GM23338 (cell line): ENCODE results near the gene KLHL17. TPM values are rescaled to one million over a fixed set of nuclear protein-coding genes. Genes with fewer than 3 reads are reported as not detected.

Experiments
- ATAC-seq: fragments of 200-7000 bp; cut with Tn5 transposase; 3 replicates; pipeline ENCODE4 v1.9.1; 2020
- DNase-seq: peaks from one replicate; pipeline ENCODE4 v3.0.0-alpha.2; 2015; ENCODE audit warnings: low spot score
- H2AFZ ChIP-seq: fragments of 200-600 bp; sonication (generic); 2 replicates; pipeline ENCODE4 v1.8.0; 2016; ENCODE audit warnings: antibody characterized with exemption, mild to moderate bottlenecking, moderate library complexity
- H3F3A ChIP-seq: fragments of 200-600 bp; sonication (generic); replicated peaks from 2 replicates; pipeline ENCODE4 v1.8.0; 2017; ENCODE audit warnings: antibody characterized with exemption, mixed run types, low read depth
- H3K27ac ChIP-seq: fragments of 200-600 bp; sonication (generic); 2 replicates; pipeline ENCODE4 v1.6.1; 2016; ENCODE audit warnings: low read depth
- H3K27me3 ChIP-seq: fragments of 200-600 bp; sonication (generic); 2 replicates; pipeline ENCODE4 v1.8.0; 2016; ENCODE audit warnings: mild to moderate bottlenecking, mixed run types, moderate library complexity; ENCODE audit not compliant: insufficient read depth
- H3K36me3 ChIP-seq: fragments of 200-600 bp; sonication (generic); 2 replicates; pipeline ENCODE4 v1.8.0; 2016; ENCODE audit warnings: mild to moderate bottlenecking; ENCODE audit not compliant: insufficient read depth
- H3K4me1 ChIP-seq: fragments of 200-600 bp; sonication (generic); 2 replicates; pipeline ENCODE4 v1.8.0; 2016; ENCODE audit warnings: mild to moderate bottlenecking, moderate library complexity; ENCODE audit not compliant: insufficient read depth
- H3K4me2 ChIP-seq: fragments of 200-600 bp; sonication (generic); 2 replicates; pipeline ENCODE4 v1.7.1; 2017; ENCODE audit warnings: mixed run types
- H3K4me3 ChIP-seq: fragments of 200-600 bp; sonication (generic); 2 replicates; pipeline ENCODE4 v1.6.1; 2016; ENCODE audit warnings: mixed run types
- H3K79me2 ChIP-seq: fragments of 200-600 bp; sonication (generic); replicated peaks from 2 replicates; pipeline ENCODE4 v1.8.0; 2017; ENCODE audit warnings: mild to moderate bottlenecking; ENCODE audit not compliant: insufficient read depth
- H3K9me2 ChIP-seq: fragments of 200-600 bp; sonication (generic); 2 replicates; pipeline ENCODE4 v1.8.0; 2017; ENCODE audit not compliant: insufficient read depth
- H4K20me1 ChIP-seq: fragments of 200-600 bp; sonication (generic); replicated peaks from 2 replicates; pipeline ENCODE4 v1.8.0; 2017; ENCODE audit warnings: mild to moderate bottlenecking; ENCODE audit not compliant: insufficient read depth
- H3K27ac Mint-ChIP-seq: 2 replicates; pipeline ENCODE4 v1.8.0; 2020; ENCODE audit warnings: inconsistent platforms, mild to moderate bottlenecking, moderate library complexity, mixed read lengths
- H3K27me3 Mint-ChIP-seq: 3 replicates; pipeline ENCODE4 v1.8.0; 2022; ENCODE audit warnings: low read depth, mild to moderate bottlenecking, moderate library complexity, mixed read lengths, inconsistent platforms; ENCODE audit not compliant: insufficient read depth, poor library complexity
- H3K36me3 Mint-ChIP-seq: 3 replicates; pipeline ENCODE4 v1.8.0; 2021; ENCODE audit warnings: low read depth, mild to moderate bottlenecking, inconsistent platforms, moderate library complexity, mixed read lengths
- H3K4me1 Mint-ChIP-seq: 3 replicates; pipeline ENCODE4 v1.8.0; 2020; ENCODE audit warnings: mild to moderate bottlenecking, inconsistent platforms, mixed read lengths
- H3K4me3 Mint-ChIP-seq: 3 replicates; pipeline ENCODE4 v1.8.0; 2021; ENCODE audit warnings: moderate library complexity, mild to moderate bottlenecking, inconsistent platforms, mixed read lengths
- H3K9me3 Mint-ChIP-seq: 3 replicates; pipeline ENCODE4 v1.8.0; 2020; ENCODE audit warnings: moderate library complexity, mild to moderate bottlenecking, inconsistent platforms, mixed read lengths
- CREB1 ChIP-seq: fragments of 250-450 bp; sonication (Bioruptor Pico); IDR thresholded peaks from 2 replicates; pipeline ENCODE4 v1.5.0; 2020; ENCODE audit warnings: low read depth, mild to moderate bottlenecking, moderate library complexity
- CTCF ChIP-seq, 2 experiments: fragments of 200-600 bp in 1 of 2; sonication (generic) in 1 of 2; conservative IDR thresholded peaks; 2 replicates each; pipeline versions ENCODE4 v1.5.1 to v1.6.1; 2016 to 2017; ENCODE audit warnings: antibody characterized with exemption in 2 of 2, low read depth in 2 of 2, mild to moderate bottlenecking in 2 of 2, moderate library complexity in 1 of 2
- ETS1 ChIP-seq: IDR thresholded peaks from 2 replicates; pipeline ENCODE4 v1.6.1; 2016; ENCODE audit warnings: antibody characterized with exemption
- EZH2 ChIP-seq: fragments of 200-600 bp; sonication (generic); IDR thresholded peaks from one replicate; pipeline ENCODE4 v1.8.0; 2017; ENCODE audit warnings: antibody characterized with exemption, mild to moderate bottlenecking, low read depth; ENCODE audit not compliant: unreplicated experiment
- JUNB ChIP-seq: IDR thresholded peaks from one replicate; pipeline ENCODE4 v1.6.1; 2016; ENCODE audit warnings: antibody characterized with exemption; ENCODE audit not compliant: unreplicated experiment
- NANOG ChIP-seq: IDR thresholded peaks from 2 replicates; pipeline ENCODE4 v1.6.1; 2016; ENCODE audit warnings: antibody characterized with exemption, borderline replicate concordance
- POLR2AphosphoS5 ChIP-seq: IDR thresholded peaks from 2 replicates; pipeline ENCODE4 v1.6.1; 2016; ENCODE audit warnings: antibody characterized with exemption, low read depth
- STAT1 ChIP-seq: IDR thresholded peaks from one replicate; pipeline ENCODE4 v1.6.1; 2016; ENCODE audit warnings: antibody characterized with exemption; ENCODE audit not compliant: unreplicated experiment
- ZNF114 ChIP-seq: fragments of 250-450 bp; sonication (Bioruptor Pico); IDR thresholded peaks from 2 replicates; pipeline ENCODE4 v1.5.0; 2020; ENCODE audit warnings: mild to moderate bottlenecking, moderate library complexity
- ZNF462 ChIP-seq: fragments of 250-450 bp; sonication (Bioruptor Pico); IDR thresholded peaks from 2 replicates; pipeline ENCODE4 v1.5.0; 2020; ENCODE audit warnings: mild to moderate bottlenecking, moderate library complexity
- polyA plus RNA-seq: library from polyadenylated mRNA; unstranded; fragments of >200 nt; fragmentation: Nextera tagmentation; extraction: Ambion mirVana; gene quantifications from 2 replicates; pipeline ENCODE4 v1.2.1, GENCODE V29; 2016
- total RNA-seq: library from RNA; depleted of rRNA; stranded (reverse); fragments of >200 nt; shearing (Covaris generic); gene quantifications from 2 replicates; pipeline ENCODE4 v1.2.3, GENCODE V29; 2014

Gene KLHL17
- total and polyA plus RNA-seq, 2 experiments from 2014 or later, result 16.5 to 37.1 TPM

- no peak for TF ChIP-seq CTCF (conservative IDR thresholded peaks at IDR 0.05; ENCODE audit: low read depth in 2 of 2)
- no peak for TF ChIP-seq NANOG
- no peak for TF ChIP-seq ETS1
Observed at GRCh38 chr1:954927-955326, 5.5 kb upstream of the KLHL17 start (continued).

GRCh38 chr1:955474-955873 is 4.9 kb upstream of the KLHL17 start:
- peaks cover 11% of the 10 kb centered on the region for H3K27me3 ChIP-seq
- ATAC-seq (no peak), DNase-seq (no peak)
- H3K4me1 Mint-ChIP-seq, result peaks cover 8% of the 10 kb centered on the region
- no peak overlapping the region for H3K4me3 ChIP-seq
- H4K20me1 ChIP-seq, result peaks cover 4% of the 10 kb centered on the region; the same call in 1 of the 2 replicates
- no peaks in the 10 kb centered on the region for H3K9me2 ChIP-seq
- H3K36me3 ChIP-seq, result peaks cover 18% of the 10 kb centered on the region
- peaks cover 25% of the 10 kb centered on the region for H3K27me3 Mint-ChIP-seq
- H3K4me3 Mint-ChIP-seq, result no peak overlapping the region
- no peaks in the 10 kb centered on the region; the same call in 1 of the 2 replicates for H3K4me1 ChIP-seq
- peaks cover 55% of the 10 kb centered on the region for H3K36me3 Mint-ChIP-seq
- peaks cover 18% of the 10 kb centered on the region for H3K79me2 ChIP-seq
- no peak overlapping the region for H3K4me2 ChIP-seq
- H3K27ac Mint-ChIP-seq, result no peak overlapping the region
- H3F3A ChIP-seq, result no peaks in the 10 kb centered on the region
- no peak overlapping the region for H3K27ac ChIP-seq
- no peaks in the 10 kb centered on the region; the same call in 2 of the 3 replicates for H3K9me3 Mint-ChIP-seq
- no peak overlapping the region for H2AFZ ChIP-seq
- no peak for TF ChIP-seq POLR2AphosphoS5
- no peak for TF ChIP-seq NANOG
- no peak for TF ChIP-seq JUNB
- TF ChIP-seq ZNF462 (CRISPR knock-in tag), result no peak
- no peak for TF ChIP-seq STAT1
- TF ChIP-seq CREB1, result no peak
- TF ChIP-seq CTCF (conservative IDR thresholded peaks at IDR 0.05; ENCODE audit: low read depth in 2 of 2), result no peak
- no peak for TF ChIP-seq ZNF114
- TF ChIP-seq EZH2, result no peak
